Stimulated activated CD4-positive, alpha-beta T cell treated with anti-CD3 and anti-CD28 coated beads, Interleukin-1b, Interleukin-23, amount 100 ng/mL, for 1 hour (primary cell): ENCODE results near the gene COMMD1.
"Not testable (repeated sequence)": the region's sequence is repeated elsewhere in the genome, so short reads cannot be mapped to it uniquely, and the experiment has no call there.

ENCODE experiments used
- DNase-seq, 2 donors: peaks; one replicate each; pipeline ENCODE4 v3.0.0-alpha.2; 2020; ENCODE audit warnings: low read depth in 2 of 2

The COMMD1 gene

GRCh38 chr2:62141142-62141740 lies 235.8 kb downstream of the COMMD1 start:
- DNase-seq, result no peak

GRCh38 chr2:62142054-62142453 lies 236.6 kb downstream of the COMMD1 start:
- DNase-seq, result no peak

DNA sequence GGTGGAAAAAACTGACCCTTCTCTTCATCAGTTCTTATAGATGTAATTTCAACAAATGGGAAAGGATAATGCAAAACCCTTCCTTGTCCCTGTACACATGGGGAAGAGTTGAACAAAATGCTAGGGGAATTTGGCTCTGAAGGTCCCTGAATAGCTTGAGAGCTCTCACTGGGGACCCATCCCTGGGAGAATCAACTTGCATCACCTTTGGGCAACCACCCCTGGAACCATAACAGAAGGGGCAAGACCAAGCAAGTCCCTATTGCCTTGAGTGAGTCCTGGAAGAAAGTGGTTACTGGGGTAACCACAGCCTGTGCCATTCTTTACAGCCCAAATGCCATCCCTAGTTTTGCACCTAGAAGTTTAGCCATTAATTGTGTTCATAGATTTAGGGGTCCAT lies 238.2 kb downstream of the COMMD1 start:
- no peak for DNase-seq

GRCh38 chr2:62144689-62145477 lies 239.4 kb downstream of the COMMD1 start:
- DNase-seq, result no peak

- DNase-seq, result no peak
These were observed 240.1 kb downstream of the COMMD1 start for GRCh38 chr2:62145478-62146100.

DNA sequence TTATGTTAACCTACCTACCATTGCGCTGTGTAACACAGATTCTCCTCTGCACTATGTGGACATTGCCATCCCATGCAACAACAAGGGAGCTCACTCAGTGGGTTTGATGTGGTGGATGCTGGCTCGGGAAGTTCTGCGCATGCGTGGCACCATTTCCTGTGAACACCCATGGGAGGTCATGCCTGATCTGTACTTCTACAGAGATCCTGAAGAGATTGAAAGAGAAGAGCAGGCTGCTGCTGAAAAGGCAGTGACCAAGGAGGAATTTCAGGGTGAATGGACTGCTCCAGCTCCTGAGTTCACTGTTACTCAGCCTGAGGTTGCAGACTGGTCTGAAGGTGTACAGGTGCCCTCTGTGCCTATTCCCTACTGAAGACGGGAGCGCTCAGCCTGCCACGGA lies 241.3 kb downstream of the COMMD1 start:
- not testable (repeated sequence) for DNase-seq

GRCh38 chr2:62147610-62148301 lies 242.3 kb downstream of the COMMD1 start:
- no peak for DNase-seq

- DNase-seq, result no peak
These were observed 244.2 kb downstream of the COMMD1 start for GRCh38 chr2:62149708-62150107.

DNA sequence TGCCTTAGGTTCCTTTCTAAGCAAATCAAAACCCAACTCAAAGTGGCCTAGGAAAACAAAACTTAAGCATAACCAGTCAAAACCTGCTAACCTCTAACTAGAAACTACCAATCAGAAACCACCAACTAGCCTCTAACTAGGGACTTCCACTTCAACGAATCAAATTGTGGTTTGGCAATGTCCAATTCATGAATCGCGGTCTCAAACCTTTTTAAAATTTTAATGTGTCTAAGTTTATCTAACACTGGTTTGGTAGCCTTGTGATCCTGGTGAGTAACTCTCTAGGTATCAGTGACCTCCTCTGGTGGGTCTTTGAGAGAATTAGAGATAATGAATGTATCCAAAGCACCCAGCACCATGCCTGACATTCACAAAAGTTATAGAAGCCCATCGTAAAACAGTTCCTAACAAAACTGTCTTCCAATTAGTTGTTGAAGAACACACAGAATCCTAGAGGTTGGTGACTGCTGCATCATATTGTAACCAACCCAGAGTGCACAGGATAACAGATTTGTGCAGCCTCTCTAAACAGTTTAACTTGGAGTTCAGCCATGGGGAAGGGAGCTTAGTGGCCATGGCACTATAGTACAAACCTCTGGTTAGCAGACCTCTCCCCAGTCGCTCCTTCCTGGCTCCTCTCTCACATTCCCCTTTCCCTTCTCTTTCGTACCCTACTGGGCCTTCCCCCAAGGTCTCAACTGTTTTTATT lies 245.3 kb downstream of the COMMD1 start:
- no peak for DNase-seq

DNA sequence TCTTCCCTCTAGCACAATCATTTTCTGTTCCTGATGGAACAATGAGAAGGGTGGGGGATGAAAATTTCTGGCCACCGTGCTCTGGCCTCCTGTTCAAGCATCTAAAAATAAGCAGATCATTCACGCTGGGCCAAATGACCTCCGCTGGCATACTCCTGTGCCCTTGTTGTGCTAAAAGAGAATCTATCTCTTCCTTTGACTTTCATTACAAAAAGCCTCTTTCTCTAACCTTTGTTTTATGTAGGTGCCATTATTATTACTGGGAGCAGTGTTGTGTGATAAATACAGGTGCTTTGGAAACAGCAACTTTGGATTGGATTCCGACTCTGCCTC lies 245.8 kb downstream of the COMMD1 start:
- DNase-seq, result no peak

DNA sequence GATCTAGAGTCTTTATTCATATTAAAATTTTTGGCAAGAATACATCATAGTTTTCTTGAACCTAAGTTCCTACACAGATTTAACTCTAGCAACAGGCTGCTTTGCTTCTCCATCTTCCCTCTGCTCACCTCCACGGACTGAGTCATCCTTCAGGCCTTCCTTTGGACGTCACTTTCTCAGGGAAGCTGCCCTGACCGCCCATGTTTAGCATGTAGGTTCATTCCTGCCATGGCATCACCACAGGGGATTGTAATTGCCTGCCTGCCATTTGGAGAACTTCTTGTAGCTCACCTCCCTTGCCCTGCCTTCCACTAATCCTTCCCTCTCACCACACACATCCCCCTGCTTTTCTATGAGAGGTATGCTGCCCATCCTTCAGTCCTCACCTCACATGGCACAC lies 246.5 kb downstream of the COMMD1 start:
- DNase-seq, result no peak

- no peak for DNase-seq
These were observed 251.5 kb downstream of the COMMD1 start for GRCh38 chr2:62156861-62157496.

GRCh38 chr2:62158444-62159121 lies 253.1 kb downstream of the COMMD1 start:
- no peak for DNase-seq

DNA sequence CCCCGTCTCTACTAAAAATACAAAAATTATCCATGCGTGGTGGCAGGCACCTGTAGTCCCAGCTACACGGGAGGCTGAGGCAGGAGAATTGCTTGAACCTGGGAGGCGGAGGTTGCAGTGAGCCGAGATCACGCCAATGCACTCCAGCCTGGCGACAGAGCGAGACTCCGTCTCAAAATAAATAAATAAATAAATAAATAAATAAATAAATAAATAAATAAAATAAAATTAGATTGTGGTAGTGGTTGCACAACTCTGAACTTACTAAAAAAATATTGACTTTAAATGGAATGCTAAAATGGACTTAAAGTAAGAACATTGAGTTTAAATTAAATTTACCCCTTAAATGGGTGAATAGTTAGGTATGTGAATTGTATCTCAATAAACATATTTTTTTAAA lies 255.2 kb downstream of the COMMD1 start:
- DNase-seq, result not testable (repeated sequence)

- DNase-seq, result no peak
These were observed 257.8 kb downstream of the COMMD1 start for GRCh38 chr2:62163106-62163831.

DNA sequence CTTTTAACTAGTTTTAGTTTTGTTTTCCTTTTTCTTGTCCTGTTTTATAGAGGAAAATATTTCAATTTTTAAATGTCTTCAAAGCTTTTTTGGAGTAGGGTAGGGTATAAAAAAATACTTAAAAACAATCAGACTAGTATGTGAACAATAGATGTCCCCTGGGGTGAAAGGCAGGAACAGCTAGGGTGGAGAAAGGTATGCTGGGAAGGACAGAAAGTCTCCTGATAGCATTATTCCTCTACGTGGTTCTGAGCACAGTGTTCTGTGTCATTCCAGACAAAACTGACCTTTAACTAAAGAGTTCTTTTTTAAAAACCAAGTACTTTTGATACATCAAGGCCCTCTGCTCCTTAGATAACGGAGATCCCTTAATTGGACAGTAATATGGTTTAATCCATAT lies 258.4 kb downstream of the COMMD1 start:
- no peak for DNase-seq

GRCh38 chr2:62175728-62176127 lies 270.3 kb downstream of the COMMD1 start:
- no peak for DNase-seq

- no peak for DNase-seq
These were observed 271.3 kb downstream of the COMMD1 start for GRCh38 chr2:62176801-62177200.

DNA sequence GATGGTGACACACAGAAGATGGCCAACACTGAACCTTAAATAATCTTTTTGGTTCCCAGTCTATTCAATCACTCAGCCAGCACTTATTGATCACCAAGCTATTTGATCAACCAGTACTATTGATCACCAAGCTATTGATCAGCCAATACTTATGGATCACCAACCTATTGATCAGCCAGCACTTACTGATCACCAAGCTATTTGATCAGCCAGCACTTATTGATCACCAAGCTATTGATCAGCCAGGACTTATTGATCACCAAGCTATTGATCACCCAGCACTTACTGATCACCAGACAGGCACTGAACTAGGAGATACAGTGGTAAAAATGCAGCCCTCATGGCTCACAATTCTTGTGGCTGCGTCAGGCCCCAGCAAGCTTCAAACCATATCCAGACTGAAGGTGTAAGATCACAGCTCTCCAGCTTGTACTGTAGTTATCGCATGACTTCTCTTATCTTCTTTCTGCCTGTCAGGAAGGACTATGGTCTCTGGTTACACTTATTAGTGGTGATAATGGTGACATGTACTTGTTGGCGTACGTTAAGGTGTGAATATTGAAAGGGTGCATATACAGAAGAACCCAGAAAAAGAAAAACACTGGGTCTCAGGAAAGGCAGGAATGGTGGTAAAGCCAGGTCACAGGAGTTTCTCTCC lies 272.0 kb downstream of the COMMD1 start:
- DNase-seq, result no peak
